Ascending aorta (tissue), 2 donors: ENCODE data around the gene TNNC1. TPM values are rescaled to one million over a fixed set of nuclear protein-coding genes. Genes with fewer than 3 reads are reported as not detected.

Experiments
- DNase-seq, 2 donors: peaks; one replicate each; pipeline ENCODE4 v3.0.0-alpha.2; 2019; ENCODE audit warnings: low spot score in 2 of 2
- H3K27ac ChIP-seq, 2 donors: fragments of 200-600 bp; sonication (generic); one replicate each; pipeline ENCODE4 v1.5.1; 2016 to 2017; ENCODE audit warnings: mild to moderate bottlenecking in 1 of 2
- H3K27me3 ChIP-seq: fragments of 200-600 bp; sonication (generic); one replicate; pipeline ENCODE4 v1.5.1; 2017
- H3K36me3 ChIP-seq, 2 donors: fragments of 200-600 bp; sonication (generic); one replicate each; pipeline ENCODE4 v1.5.1; 2016
- H3K4me1 ChIP-seq, 2 donors: fragments of 200-600 bp; sonication (generic); one replicate each; pipeline ENCODE4 v1.5.1; 2016 to 2017; ENCODE audit warnings: mild to moderate bottlenecking in 1 of 2
- H3K4me3 ChIP-seq, 2 donors: fragments of 200-600 bp; sonication (generic); one replicate each; pipeline ENCODE4 v1.5.1; 2016 to 2017; ENCODE audit warnings: mild to moderate bottlenecking in 1 of 2
- H3K9me3 ChIP-seq, 2 donors: fragments of 200-600 bp; sonication (generic); one replicate each; pipeline ENCODE4 v1.5.1; 2016
- CTCF ChIP-seq, 3 experiments: fragments of 200-600 bp in 2 of 3; fragments of 450-650 bp in 1 of 3; sonication (generic) in 2 of 3; IDR thresholded peaks; one replicate each; pipeline ENCODE4 v1.5.1; 2016 to 2019; ENCODE audit warnings: antibody characterized with exemption in 3 of 3, mild to moderate bottlenecking in 1 of 3, moderate library complexity in 1 of 3
- intact Hi-C: fragments of 100-400 bp; cut with DNase I; formaldehyde crosslinking; loops from one replicate; pipeline ENCODE4 v1.15.1; 2023
- total RNA-seq: library from RNA; depleted of rRNA; stranded (reverse); fragments of >200 nt; gene quantifications from one replicate; pipeline ENCODE4 v1.1.0, GENCODE V29; 2016

Gene TNNC1
- total RNA-seq, 1 donor from 2014 or later: 68.6 TPM

- Histone ChIP-seq H3K4me1 (peaks cover 8 to 12% of the 10 kb centered on the region in 2 donors), H3K36me3 (peaks cover 66% of the 10 kb centered on the region in 2 donors), H3K4me3 (no peak overlapping the region), H3K9me3 (no peaks in the 10 kb centered on the region), H3K27me3 (no peaks in the 10 kb centered on the region), H3K27ac (no peak overlapping the region)
- TF ChIP-seq CTCF (IDR thresholded peaks at IDR 0.05): no peak
- intact Hi-C loops: loop anchor here (5.0 to 10.0 kb wide), 2 partner anchors 129 to 171 kb away; partner anchors contain the start of genes TWF2 and WDR82
- DNase-seq: no peak
Observed at GRCh38 chr3:52406231-52406661, 47.6 kb downstream of the TNNC1 start.

GRCh38 chr3:52405601-52406110, 48.2 kb downstream of the TNNC1 start:
- Histone ChIP-seq H3K27me3 (no peaks in the 10 kb centered on the region), H3K9me3 (no peaks in the 10 kb centered on the region), H3K36me3 (peaks cover 66 to 72% of the 10 kb centered on the region in 2 donors), H3K4me3 (no peak overlapping the region), H3K4me1 (peaks cover 8 to 10% of the 10 kb centered on the region in 2 donors), H3K27ac (no peak overlapping the region)
- intact Hi-C loops: loop anchor here (5.0 to 10.0 kb wide), 2 partner anchors 128 to 171 kb away; partner anchors contain the start of genes TWF2 and WDR82
- no peak for DNase-seq
- TF ChIP-seq CTCF (IDR thresholded peaks at IDR 0.05): no peak

GRCh38 chr3:52405066-52405465, 48.8 kb downstream of the TNNC1 start:
- Histone ChIP-seq H3K4me3 (no peak overlapping the region), H3K9me3 (no peaks in the 10 kb centered on the region), H3K27me3 (no peaks in the 10 kb centered on the region), H3K36me3 (peaks cover 66 to 75% of the 10 kb centered on the region in 2 donors), H3K4me1 (peaks cover 8 to 10% of the 10 kb centered on the region in 2 donors), H3K27ac (no peak overlapping the region)
- intact Hi-C loops: loop anchor here (5.0 to 10.0 kb wide), 2 partner anchors 128 to 170 kb away; partner anchors contain the start of genes TWF2 and WDR82
- no peak for TF ChIP-seq CTCF (IDR thresholded peaks at IDR 0.05)
- no peak for DNase-seq

- Histone ChIP-seq H3K36me3 (peaks cover 66 to 75% of the 10 kb centered on the region in 2 donors), H3K4me3 (no peak overlapping the region), H3K9me3 (no peaks in the 10 kb centered on the region), H3K4me1 (peaks cover 8 to 10% of the 10 kb centered on the region in 2 donors), H3K27me3 (no peaks in the 10 kb centered on the region), H3K27ac (no peak overlapping the region)
- no peak for TF ChIP-seq CTCF (IDR thresholded peaks at IDR 0.05)
- intact Hi-C loops: loop anchor here (10.0 kb wide), 1 partner anchor 170 kb away; the partner anchor contains the start of gene TWF2
- no peak for DNase-seq
Observed at GRCh38 chr3:52404391-52404790, 49.5 kb downstream of the TNNC1 start.

- Histone ChIP-seq H3K4me3 (no peak overlapping the region), H3K27me3 (no peaks in the 10 kb centered on the region), H3K4me1 (peaks cover 3 to 6% of the 10 kb centered on the region in 2 donors), H3K27ac (no peak overlapping the region), H3K9me3 (no peaks in the 10 kb centered on the region), H3K36me3 (peaks cover 66 to 75% of the 10 kb centered on the region in 2 donors)
- no peak for TF ChIP-seq CTCF (IDR thresholded peaks at IDR 0.05)
- no peak for DNase-seq
- intact Hi-C loops: loop anchor here (10.0 kb wide), 1 partner anchor 169 kb away; the partner anchor contains the start of gene TWF2
Observed at GRCh38 chr3:52403955-52404354, 49.9 kb downstream of the TNNC1 start.
